Activated naive CD4-positive, alpha-beta T cell treated with anti-CD3 and anti-CD28 coated beads for 36 hours (primary cell): ENCODE results near the gene GABRG3. TPM values are rescaled to one million over a fixed set of nuclear protein-coding genes. Genes with fewer than 3 reads are reported as not detected.

Experiments
- CTCF ChIA-PET: fragments of 350-600 bp; sonication (Branson Sonifier 250); formaldehyde crosslinking; loops from one replicate; lab custom pipeline; 2021; ENCODE audit warnings: antibody characterized with exemption; lab: Charles Lee
- DNase-seq: peaks from one replicate; pipeline ENCODE4 v3.0.0-alpha.2; 2020
- H3K27ac Mint-ChIP-seq: one replicate; pipeline ENCODE4 v1.8.0; 2021; ENCODE audit warnings: mild to moderate bottlenecking, mixed read lengths
- H3K27me3 Mint-ChIP-seq: one replicate; pipeline ENCODE4 v1.8.0; 2021; ENCODE audit warnings: low read depth, mixed read lengths
- H3K36me3 Mint-ChIP-seq: one replicate; pipeline ENCODE4 v1.8.0; 2021; ENCODE audit warnings: low read depth, mixed read lengths
- H3K4me1 Mint-ChIP-seq: one replicate; pipeline ENCODE4 v1.8.0; 2021; ENCODE audit warnings: low read depth, mixed read lengths
- H3K4me3 Mint-ChIP-seq: one replicate; pipeline ENCODE4 v1.8.0; 2021; ENCODE audit warnings: mild to moderate bottlenecking, moderate library complexity, mixed read lengths
- H3K9me3 Mint-ChIP-seq: one replicate; pipeline ENCODE4 v1.8.0; 2021; ENCODE audit warnings: mixed read lengths
- intact Hi-C: fragments of 100-400 bp; cut with micrococcal nuclease; formaldehyde crosslinking; loops from one replicate; pipeline ENCODE4 v1.15.1; 2023
- total RNA-seq, 2 experiments: library from RNA; stranded (reverse); gene quantifications; one replicate each; pipeline ENCODE4 v1.2.3, GENCODE V29; 2021

The GABRG3 gene
- total RNA-seq, 2 experiments from 2014 or later, result not detected

- H3K27ac Mint-ChIP-seq, result no peak overlapping the region
Measured at GRCh38 chr15:27248251-27248650, 277.3 kb downstream of the GABRG3 start.

GRCh38 chr15:27249046-27249759 is 278.2 kb downstream of the GABRG3 start:
- Mint-ChIP-seq H3K4me1 (no peaks in the 10 kb centered on the region), H3K36me3 (no peaks in the 10 kb centered on the region), H3K9me3 (peaks cover 3% of the 10 kb centered on the region), H3K4me3 (no peak overlapping the region), H3K27ac (no peak overlapping the region), H3K27me3 (no peaks in the 10 kb centered on the region)
- intact Hi-C loops, result no loop called here
- CTCF ChIA-PET, result no interaction called here
- DNase-seq, result no peak

More at GRCh38 chr15:27248251-27248650, 277.3 kb downstream of the GABRG3 start:
- Mint-ChIP-seq H3K4me1 (no peaks in the 10 kb centered on the region), H3K27me3 (no peaks in the 10 kb centered on the region), H3K36me3 (no peaks in the 10 kb centered on the region), H3K4me3 (no peak overlapping the region), H3K9me3 (peaks cover 6% of the 10 kb centered on the region)
- no peak for DNase-seq
- CTCF ChIA-PET, result no interaction called here
- intact Hi-C loops, result no loop called here

- no peaks in the 10 kb centered on the region for H3K27me3 Mint-ChIP-seq
- H3K27ac Mint-ChIP-seq, result no peak overlapping the region
- no peaks in the 10 kb centered on the region for H3K36me3 Mint-ChIP-seq
- CTCF ChIA-PET, result no interaction called here
- intact Hi-C loops, result no loop called here
- H3K4me3 Mint-ChIP-seq, result no peak overlapping the region
- DNase-seq, result no peak
- no peaks in the 10 kb centered on the region for H3K4me1 Mint-ChIP-seq
- H3K9me3 Mint-ChIP-seq, result peaks cover 3% of the 10 kb centered on the region
Measured at GRCh38 chr15:27249760-27250109, 278.8 kb downstream of the GABRG3 start.

- no peaks in the 10 kb centered on the region for H3K4me1 Mint-ChIP-seq
- no peaks in the 10 kb centered on the region for H3K27me3 Mint-ChIP-seq
- H3K27ac Mint-ChIP-seq, result no peak overlapping the region
- intact Hi-C loops, result no loop called here
- H3K36me3 Mint-ChIP-seq, result no peaks in the 10 kb centered on the region
- no peaks in the 10 kb centered on the region for H3K9me3 Mint-ChIP-seq
- H3K4me3 Mint-ChIP-seq, result no peak overlapping the region
- no peak for DNase-seq
- CTCF ChIA-PET, result no interaction called here
Measured at GRCh38 chr15:27250223-27250622, 279.2 kb downstream of the GABRG3 start.

DNA sequence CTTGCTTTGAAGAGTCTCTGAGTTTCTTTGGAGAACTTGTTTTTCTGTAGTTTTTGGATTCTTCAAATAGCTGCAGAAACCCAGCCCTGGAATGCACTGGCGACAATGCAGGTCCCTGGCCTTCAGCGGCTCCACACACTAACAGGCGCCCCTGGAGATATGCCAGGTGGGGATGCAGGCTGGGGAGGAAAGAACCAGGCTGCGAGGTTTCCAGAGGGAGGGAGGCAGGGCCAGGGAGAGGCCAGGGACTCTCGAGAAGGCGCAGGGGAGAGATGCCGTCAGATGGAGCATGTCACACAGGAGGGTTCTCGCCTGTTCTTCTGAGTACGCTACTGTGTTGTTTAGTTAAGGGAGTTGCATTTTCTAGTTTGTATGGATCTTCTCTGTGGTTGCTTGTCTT is 283.1 kb downstream of the GABRG3 start:
- no peaks in the 10 kb centered on the region for H3K27me3 Mint-ChIP-seq
- DNase-seq, result no peak
- H3K9me3 Mint-ChIP-seq, result peaks cover 2% of the 10 kb centered on the region
- no peak overlapping the region for H3K27ac Mint-ChIP-seq
- intact Hi-C loops, result no loop called here
- CTCF ChIA-PET, result no interaction called here
- no peak overlapping the region for H3K4me3 Mint-ChIP-seq
- no peaks in the 10 kb centered on the region for H3K36me3 Mint-ChIP-seq
- no peaks in the 10 kb centered on the region for H3K4me1 Mint-ChIP-seq

DNA sequence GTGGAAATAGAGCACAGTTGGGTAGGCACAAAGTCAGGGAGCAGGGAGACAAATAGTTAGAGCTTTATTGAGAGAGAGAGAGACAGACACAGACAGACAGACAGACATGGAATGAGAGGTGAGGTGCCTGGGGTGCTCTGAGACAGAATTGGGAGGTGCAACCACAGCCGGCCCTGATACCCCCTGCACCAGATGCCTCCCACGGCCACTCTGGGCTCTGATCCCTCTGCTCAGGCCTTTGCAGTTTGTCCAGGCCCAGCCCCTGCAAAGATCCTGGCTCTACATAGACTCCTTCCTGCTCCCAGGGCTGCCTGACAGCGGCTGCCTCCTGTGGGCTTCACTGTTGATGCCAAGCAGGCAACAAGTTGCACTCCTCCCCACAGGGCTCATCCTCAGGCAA is 283.8 kb downstream of the GABRG3 start:
- H3K4me3 Mint-ChIP-seq, result no peak overlapping the region
- intact Hi-C loops, result no loop called here
- H3K27ac Mint-ChIP-seq, result no peak overlapping the region
- CTCF ChIA-PET, result no interaction called here
- no peaks in the 10 kb centered on the region for H3K27me3 Mint-ChIP-seq
- no peaks in the 10 kb centered on the region for H3K4me1 Mint-ChIP-seq
- no peaks in the 10 kb centered on the region for H3K36me3 Mint-ChIP-seq
- no peak for DNase-seq
- H3K9me3 Mint-ChIP-seq, result peaks cover 2% of the 10 kb centered on the region

- Mint-ChIP-seq H3K4me1 (no peaks in the 10 kb centered on the region), H3K27me3 (no peaks in the 10 kb centered on the region), H3K36me3 (no peaks in the 10 kb centered on the region), H3K27ac (no peak overlapping the region), H3K4me3 (no peak overlapping the region), H3K9me3 (peaks cover 2% of the 10 kb centered on the region)
- intact Hi-C loops, result no loop called here
- no peak for DNase-seq
- CTCF ChIA-PET, result no interaction called here
Measured at GRCh38 chr15:27256446-27256845, 285.5 kb downstream of the GABRG3 start.

DNA sequence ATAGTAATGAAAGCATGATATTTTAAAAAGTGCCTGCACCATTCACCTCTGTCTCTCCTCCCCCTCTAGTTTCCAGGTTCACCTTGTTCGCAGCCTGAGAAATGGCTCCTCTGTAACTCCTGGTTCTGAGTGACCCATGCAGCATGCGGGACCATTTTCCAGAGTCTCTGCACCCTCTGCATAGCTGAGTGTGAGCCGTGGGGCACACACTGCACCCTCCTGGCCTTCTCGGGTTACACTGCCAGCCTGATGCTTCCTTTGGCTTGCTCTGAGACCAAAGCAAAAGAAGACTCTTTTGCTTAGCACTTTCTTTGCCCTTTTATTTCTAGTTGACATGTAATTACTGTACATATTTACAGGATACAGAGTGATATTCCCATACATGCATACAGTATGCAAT is 287.3 kb downstream of the GABRG3 start:
- DNase-seq, result no peak
- intact Hi-C loops, result no loop called here
- Mint-ChIP-seq H3K4me1 (no peaks in the 10 kb centered on the region), H3K27ac (no peak overlapping the region), H3K9me3 (peaks cover 2% of the 10 kb centered on the region), H3K4me3 (no peak overlapping the region), H3K27me3 (no peaks in the 10 kb centered on the region), H3K36me3 (no peaks in the 10 kb centered on the region)
- CTCF ChIA-PET, result interaction anchor here (0.6 kb wide), 1 partner anchor 200 kb away, joined by 3 read pairs; no protein-coding TSS in a partner anchor

DNA sequence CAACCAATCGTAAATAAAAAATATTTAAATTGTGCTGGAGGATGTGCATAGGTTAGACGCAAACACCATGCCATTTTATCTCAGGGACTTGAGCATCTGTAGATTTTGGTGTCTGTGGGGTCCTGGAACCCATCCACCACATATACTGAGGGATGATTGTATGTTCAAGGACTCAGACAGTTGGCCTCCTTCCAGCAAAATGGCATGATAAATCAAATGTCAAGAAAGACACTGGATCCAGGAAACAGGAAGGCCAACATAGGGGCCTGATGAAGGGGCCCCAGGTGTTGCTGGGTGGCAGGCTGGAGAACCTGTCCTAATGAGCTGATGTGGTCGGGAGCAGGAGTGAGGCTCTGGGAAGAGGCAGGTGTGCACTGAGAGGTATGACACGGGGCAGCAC is 289.5 kb downstream of the GABRG3 start:
- H3K36me3 Mint-ChIP-seq, result no peaks in the 10 kb centered on the region
- CTCF ChIA-PET, result no interaction called here
- H3K27me3 Mint-ChIP-seq, result no peaks in the 10 kb centered on the region
- no peaks in the 10 kb centered on the region for H3K4me1 Mint-ChIP-seq
- H3K9me3 Mint-ChIP-seq, result peaks cover 5% of the 10 kb centered on the region
- no peak for DNase-seq
- no peak overlapping the region for H3K27ac Mint-ChIP-seq
- H3K4me3 Mint-ChIP-seq, result no peak overlapping the region
- intact Hi-C loops, result no loop called here

- CTCF ChIA-PET, result no interaction called here
- Mint-ChIP-seq H3K9me3 (peaks cover 12% of the 10 kb centered on the region), H3K4me1 (no peaks in the 10 kb centered on the region), H3K36me3 (no peaks in the 10 kb centered on the region), H3K27me3 (no peaks in the 10 kb centered on the region), H3K27ac (no peak overlapping the region), H3K4me3 (no peak overlapping the region)
- intact Hi-C loops, result no loop called here
- DNase-seq, result no peak
Measured at GRCh38 chr15:27268923-27269322, 297.9 kb downstream of the GABRG3 start.

- Mint-ChIP-seq H3K27ac (no peak overlapping the region), H3K36me3 (no peaks in the 10 kb centered on the region), H3K9me3 (peaks cover 9% of the 10 kb centered on the region), H3K27me3 (no peaks in the 10 kb centered on the region), H3K4me1 (no peaks in the 10 kb centered on the region), H3K4me3 (no peak overlapping the region)
- DNase-seq, result no peak
- CTCF ChIA-PET, result no interaction called here
- intact Hi-C loops, result no loop called here
Measured at GRCh38 chr15:27271258-27271657, 300.3 kb downstream of the GABRG3 start.

DNA sequence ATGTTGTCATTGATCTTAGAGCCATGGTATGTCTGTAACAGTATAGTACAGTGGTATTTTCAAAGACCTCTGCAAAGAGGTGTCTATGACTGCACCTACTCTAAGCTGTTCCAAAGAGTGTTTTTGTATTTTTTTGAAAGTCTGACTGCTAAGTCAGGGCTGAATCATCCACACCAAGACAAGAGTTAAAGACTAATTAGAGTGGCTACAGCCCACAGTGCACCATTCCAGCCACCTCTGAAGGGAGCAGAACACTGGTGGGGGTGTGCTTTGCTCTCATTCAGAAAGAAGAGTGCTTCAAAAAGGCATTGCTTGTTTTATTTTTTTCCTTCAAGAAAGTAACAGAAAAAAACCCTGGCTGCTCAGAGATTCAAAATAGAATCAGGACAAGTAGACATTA is 301.4 kb downstream of the GABRG3 start:
- H3K36me3 Mint-ChIP-seq, result no peaks in the 10 kb centered on the region
- no peak overlapping the region for H3K27ac Mint-ChIP-seq
- H3K4me3 Mint-ChIP-seq, result no peak overlapping the region
- H3K4me1 Mint-ChIP-seq, result no peaks in the 10 kb centered on the region
- CTCF ChIA-PET, result no interaction called here
- intact Hi-C loops, result no loop called here
- H3K27me3 Mint-ChIP-seq, result no peaks in the 10 kb centered on the region
- DNase-seq, result no peak
- peaks cover 4% of the 10 kb centered on the region for H3K9me3 Mint-ChIP-seq

DNA sequence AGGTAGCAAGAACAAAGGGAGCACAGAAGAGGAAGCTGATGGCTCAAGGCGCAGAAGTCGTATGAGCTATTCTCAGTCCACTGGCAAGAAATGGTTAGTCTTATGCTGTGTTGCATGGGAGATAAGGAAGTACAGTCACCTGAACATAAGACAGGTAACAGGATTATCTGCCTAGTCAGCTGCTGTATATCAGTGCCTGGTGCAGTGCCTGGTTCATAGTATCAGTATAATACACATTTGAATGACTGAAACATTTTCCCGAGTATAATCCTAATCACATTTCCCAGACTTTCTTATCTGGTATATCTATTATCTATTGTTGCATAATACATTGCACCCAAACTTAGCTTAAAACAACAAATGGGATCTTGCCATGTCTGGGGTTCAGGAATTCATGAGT is 302.5 kb downstream of the GABRG3 start:
- intact Hi-C loops, result no loop called here
- Mint-ChIP-seq H3K4me1 (no peaks in the 10 kb centered on the region), H3K9me3 (peaks cover 4% of the 10 kb centered on the region), H3K4me3 (no peak overlapping the region), H3K27me3 (no peaks in the 10 kb centered on the region), H3K36me3 (no peaks in the 10 kb centered on the region), H3K27ac (no peak overlapping the region)
- CTCF ChIA-PET, result interaction anchor here (0.5 kb wide), 1 partner anchor 13 kb away, joined by 3 read pairs; no protein-coding TSS in a partner anchor
- no peak for DNase-seq
